NCI-H2171 treated with DMSO at 0.1 percent for 48 hours (cell line): ENCODE measurements around the gene EXT2.

Experiments used
- DNase-seq: peaks from one replicate; lab custom pipeline; 2025; lab: John Stamatoyannopoulos, UW

The EXT2 gene

GRCh38 chr11:44165432-44165831 lies 70.0 kb downstream of the EXT2 start:
- no peak for DNase-seq

DNA sequence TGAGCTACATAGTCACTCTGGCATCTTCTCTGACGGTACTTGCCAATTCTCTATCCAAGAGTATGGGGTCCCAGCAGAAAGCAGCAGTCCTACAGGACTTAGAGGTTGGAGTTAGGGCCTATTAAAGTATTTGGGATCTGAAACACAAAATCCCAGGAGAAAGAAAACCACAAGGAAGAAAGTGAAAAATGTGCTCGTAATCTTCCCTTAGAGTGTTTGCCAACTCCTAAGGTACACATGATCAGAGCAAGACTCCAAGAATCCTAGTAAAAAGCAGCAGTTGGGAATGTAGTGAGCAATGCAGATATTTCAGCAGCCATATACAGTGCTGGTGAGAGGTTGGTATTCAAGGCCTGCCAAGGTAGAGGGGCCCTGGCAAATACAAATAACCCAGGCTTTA lies 71.6 kb downstream of the EXT2 start:
- no peak for DNase-seq

DNA sequence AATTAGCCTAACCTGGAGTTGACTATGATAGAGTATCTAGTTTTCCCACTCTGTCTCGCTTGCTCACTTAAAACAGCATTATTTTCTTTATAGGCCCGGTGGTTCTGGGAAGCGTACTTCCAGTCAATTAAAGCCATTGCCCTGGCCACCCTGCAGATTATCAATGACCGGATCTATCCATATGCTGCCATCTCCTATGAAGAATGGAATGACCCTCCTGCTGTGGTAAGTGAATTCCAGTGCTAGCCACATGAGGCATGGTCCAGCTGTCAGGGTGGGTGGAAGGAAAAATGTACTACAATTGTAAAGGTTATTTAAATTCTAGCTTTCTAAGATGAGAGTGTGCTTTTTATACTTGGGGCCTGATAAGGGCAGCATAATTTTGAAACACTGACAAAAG lies 76.0 kb downstream of the EXT2 start:
- DNase-seq: no peak

DNA sequence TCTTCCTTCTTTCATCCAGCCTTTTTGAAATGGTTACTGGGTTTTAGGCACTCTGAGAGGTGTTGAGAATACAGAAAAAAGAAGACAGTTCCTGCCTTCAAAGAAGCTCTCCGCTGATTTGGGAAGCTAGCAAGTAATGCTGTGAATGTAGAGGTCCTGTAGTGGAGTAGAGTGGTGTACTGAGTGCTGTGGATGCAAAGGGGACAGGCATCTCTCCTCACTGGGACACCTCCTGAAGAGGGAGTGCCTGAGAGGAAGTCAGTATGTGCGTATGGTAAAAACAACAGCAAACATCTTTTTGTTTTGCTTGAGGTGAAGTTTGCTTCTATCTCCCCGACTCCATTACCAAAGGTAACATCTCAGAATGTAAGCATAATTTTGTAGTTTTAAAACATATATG lies 77.5 kb downstream of the EXT2 start:
- DNase-seq: no peak

GRCh38 chr11:44174842-44175241 lies 79.4 kb downstream of the EXT2 start:
- no peak for DNase-seq

DNA sequence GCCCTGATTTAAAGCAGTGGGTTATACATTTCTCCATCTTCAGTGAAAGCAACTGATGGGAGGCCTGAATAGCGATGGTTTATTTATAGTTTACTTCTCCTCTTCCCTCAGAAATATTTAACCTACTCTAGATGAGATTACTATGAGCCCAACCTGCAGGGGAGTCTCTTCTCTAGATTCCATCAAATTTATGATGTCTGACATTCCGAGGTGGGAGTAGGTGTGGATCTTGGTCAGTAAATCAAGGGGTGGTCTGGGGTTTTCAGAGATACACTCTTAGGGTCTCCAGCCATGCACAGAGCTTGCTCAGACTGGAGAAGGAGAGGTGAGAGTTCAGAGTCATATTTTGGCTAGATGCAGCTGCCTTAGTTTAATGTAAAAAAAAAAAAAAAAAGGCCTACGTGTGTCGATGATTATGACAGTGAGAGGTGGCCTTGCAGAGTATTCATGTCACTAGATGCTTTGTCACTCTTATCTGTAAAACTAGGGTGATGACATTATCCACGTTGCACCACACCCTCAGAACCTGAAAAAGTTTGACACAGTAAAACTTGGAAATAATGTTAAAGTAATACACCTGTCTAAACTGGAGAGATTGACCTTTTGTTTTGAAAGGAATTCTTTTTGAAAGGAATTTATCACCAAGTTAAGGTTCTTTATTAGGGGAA lies 81.2 kb downstream of the EXT2 start:
- no peak for DNase-seq

DNA sequence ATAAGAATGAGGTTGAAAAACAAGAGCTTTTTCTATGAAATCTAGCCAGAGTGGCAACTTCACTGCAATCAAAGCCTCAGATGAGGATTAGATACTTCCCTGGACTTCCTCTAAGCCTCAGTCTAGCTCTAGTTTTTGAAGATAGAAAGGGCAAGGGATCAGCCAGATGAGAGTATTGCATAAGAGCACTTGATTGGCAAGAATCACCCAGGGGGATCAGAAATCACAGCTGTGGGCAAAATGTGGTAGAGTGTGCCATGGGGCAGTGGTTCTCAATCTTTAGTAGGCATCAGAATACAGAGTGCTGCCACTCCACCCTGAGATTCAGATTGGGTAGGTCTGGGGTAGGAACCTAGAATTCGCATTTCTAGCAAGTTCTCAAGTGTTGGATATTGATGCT lies 82.4 kb downstream of the EXT2 start:
- DNase-seq: no peak

GRCh38 chr11:44178381-44178780 lies 82.9 kb downstream of the EXT2 start:
- no peak for DNase-seq

DNA sequence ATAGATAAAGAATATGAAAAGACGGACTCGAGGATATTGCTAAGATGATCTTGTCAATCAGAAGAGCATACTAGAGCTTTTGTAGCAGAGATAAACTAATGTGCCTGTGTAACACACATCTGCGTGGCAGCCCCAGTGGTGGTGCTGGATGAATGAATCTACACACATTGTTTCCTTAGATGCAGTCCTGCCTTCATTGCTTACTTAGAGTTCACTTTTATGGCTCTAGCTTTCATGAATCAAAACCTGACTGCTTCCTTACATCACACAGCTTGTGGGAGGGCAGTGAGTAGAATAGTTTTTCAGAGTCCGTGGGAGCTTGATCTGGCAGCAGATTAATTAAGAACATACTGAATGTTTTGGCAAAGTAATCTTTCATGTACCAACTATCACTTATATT lies 83.7 kb downstream of the EXT2 start:
- no peak for DNase-seq

DNA sequence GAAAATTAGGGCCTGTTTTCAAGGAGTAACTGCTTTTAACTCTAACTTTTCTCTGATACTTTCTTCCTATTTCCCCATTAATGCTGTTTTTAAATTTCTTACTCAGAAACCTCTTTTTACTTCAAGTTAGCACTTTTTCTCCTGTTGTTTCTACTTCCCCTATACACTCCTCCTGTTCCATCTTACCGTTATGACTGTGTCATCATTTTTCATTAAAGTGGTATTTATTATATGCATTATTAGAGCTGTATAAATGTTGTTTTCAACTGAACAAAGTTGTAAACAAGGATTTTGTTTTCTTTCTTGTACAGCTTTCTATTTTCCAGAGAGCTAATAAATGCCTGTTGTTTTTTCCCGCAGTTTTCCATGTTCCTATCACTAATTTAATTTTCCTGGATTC lies 84.6 kb downstream of the EXT2 start:
- DNase-seq: no peak

GRCh38 chr11:44185522-44185921 lies 90.0 kb downstream of the EXT2 start:
- no peak for DNase-seq

- no peak for DNase-seq
These were observed 90.9 kb downstream of the EXT2 start for GRCh38 chr11:44186321-44186930.

GRCh38 chr11:44188643-44189042 lies 93.2 kb downstream of the EXT2 start:
- DNase-seq: no peak

DNA sequence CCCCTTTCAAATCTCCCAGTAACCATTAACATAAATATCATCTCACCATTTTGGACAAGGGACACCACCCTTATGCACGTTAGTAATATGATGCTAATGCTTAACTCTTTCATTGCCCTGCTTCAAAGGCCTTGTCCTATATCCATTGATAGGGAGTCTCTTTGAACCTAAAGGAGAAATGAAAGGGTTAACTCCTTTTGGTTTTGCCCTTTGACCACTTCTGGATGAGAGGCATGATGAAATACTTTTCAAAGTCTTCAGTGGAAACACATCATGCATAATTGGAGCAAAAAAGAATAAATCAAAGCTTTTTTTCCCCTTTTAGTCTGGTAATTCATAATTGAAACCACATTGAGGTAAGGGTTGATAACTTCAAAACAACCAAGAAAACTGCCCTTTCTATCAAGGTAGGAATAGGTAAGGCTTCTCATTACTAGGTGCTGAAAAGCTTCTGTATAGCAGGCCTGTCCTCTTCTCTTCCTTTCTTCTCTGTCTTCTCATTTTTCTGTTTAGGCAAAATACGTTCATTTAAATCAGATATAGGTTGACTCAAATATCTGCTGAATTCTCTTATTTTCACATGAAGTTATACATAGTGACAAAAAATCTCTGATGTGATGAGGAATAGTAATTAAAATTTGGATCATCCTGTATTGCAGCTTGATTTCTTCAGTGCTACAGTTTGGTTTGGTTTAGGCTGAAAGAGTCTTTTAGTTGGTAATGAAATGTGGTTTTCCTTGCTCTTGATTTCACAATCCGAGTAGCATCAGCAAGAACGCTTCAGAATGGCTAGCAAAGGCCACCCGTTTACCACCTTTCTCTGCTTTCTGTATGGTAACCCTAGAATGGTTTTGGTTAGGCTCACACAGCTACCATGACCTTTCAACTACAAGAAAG lies 94.8 kb downstream of the EXT2 start:
- no peak for DNase-seq

DNA sequence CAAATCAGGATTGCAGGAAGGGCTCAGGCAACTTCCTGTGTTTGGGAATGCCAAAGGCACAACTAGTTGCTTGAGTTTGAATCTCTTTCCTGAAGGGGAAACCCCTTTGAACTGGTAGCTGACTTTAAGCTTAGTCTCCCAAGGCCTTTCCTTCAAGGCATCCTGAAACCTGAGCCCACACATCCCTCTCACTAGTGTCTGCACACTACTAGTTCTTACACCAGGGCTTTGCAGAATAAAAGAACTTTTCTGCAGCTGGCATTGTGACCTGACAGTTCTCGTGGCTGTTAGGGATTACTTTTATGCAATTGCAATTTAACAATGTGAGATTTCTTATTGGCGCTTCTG lies 95.4 kb downstream of the EXT2 start:
- no peak for DNase-seq

DNA sequence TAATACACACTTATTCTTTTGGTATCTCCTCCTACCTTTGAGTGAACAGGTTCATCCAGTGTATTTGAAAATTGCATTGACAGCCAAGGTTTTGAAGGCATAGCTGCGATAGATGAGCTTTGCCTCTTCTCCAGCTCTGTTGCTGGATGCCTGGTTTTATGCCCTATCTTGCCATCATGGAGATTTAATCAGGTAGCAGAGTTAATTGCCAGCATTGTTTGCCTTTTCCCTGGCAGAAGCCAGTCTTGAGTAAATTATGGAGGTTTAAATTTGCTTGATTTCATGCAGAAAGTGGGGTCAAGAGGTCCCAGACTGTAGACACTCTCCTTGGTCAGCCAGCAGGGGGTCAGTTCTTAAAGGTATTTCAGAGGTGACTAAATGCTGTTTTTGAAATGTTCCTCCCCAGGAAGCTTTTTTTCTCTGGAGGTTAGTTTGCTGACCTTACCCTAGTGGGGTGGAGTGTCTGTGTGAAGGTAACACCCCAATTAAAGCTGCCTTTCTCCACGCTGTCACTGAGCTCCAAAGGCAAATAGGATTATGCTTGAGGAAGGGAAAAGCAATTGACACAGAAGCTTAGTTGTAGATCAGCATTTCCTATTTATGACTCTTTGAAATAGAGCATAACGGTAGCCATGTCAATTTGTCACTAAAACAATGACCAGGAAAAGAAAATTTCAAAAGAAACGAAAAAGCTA lies 96.0 kb downstream of the EXT2 start:
- no peak for DNase-seq

DNA sequence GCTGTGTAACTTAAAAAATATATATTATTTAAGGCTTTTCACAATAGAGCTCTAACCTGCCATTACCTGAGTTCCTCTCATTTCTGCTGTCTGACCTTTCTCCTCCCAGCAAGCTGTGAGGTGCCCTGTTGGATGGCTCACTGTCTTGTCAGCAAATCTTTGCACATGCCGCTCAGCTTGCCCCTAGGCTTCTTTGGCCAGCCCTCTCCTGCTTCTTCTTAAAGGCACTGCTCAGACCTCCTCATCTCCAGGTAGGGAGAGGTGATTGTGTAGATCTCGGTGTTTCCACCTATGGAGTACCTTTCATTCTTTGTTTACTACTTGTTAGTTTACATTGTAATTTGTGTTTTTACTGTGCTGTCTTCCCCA lies 96.5 kb downstream of the EXT2 start:
- no peak for DNase-seq

GRCh38 chr11:44192462-44193100 lies 97.1 kb downstream of the EXT2 start:
- no peak for DNase-seq

DNA sequence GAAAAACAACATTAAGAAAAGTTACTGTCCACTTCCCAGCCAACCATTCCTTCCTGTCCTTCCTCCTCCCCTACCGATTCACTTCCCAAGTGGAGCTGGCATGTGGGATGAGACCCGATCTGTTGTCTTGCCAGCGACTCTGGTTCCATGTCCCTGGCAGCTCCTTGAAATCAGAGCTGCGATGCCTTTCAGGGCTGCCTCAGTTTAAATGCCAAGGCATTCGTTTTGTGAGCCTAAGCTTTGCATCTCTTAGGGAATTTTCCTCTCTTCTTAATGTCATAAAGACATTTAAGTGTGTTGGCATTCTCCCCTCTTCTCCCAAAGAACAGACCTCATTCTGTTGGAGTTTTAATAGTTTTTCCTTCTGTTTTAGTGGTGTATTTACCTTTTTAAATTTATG lies 98.4 kb downstream of the EXT2 start:
- DNase-seq: no peak

- no peak for DNase-seq
These were observed 102.8 kb downstream of the EXT2 start for GRCh38 chr11:44198146-44198724.

DNA sequence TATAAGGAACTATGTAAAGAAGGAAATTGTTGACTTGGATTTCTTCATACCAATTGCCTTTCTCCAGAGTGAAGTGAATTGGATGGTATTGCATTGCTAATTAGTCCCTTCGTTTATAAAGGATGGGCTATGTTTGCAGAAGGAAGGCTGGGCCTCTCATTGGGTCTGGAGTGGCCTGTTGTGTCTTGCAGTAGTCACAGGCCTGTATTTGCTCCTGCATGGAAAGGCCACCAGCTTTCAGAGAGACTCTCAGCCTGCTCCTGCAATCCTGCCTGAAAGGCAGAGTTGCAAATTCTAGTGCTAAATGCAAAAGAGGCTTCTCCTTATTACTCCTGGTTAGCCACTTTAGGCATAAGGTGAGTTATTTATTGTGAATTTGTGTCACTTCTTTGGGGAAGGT lies 103.8 kb downstream of the EXT2 start:
- no peak for DNase-seq

DNA sequence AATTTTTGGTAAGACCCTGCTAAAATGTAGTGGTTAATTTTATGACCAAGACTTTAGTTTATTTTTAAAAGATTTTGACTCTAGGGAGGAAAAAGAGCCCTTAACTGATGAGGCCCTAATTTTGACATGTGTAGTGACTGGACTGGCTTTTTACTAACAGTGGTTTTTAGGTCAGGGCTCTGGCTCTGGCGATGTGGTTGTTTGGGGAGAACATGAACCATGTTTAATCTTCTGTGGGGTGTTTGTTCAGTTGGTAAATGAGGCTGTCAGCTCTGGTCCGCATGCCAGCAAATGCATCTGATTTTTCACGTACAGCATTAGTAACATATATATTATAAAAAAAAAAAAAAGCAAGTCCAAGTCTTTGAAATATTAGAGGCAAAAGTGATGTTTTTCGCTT lies 104.3 kb downstream of the EXT2 start:
- DNase-seq: no peak
